B cell (primary cell): Measurements from ENCODE around the gene PNKD. TPM values are rescaled to one million over a fixed set of nuclear protein-coding genes. Genes with fewer than 3 reads are reported as not detected.

Experiments used
- ATAC-seq: fragments of 200-7000 bp; cut with Tn5 transposase; one replicate; pipeline ENCODE4 v1.10.0; 2021; ENCODE audit warnings: low read depth, mild to moderate bottlenecking, moderate number of reproducible peaks, moderate library complexity
- CTCF ChIA-PET: fragments of 350-600 bp; sonication (Branson Sonifier 250); formaldehyde crosslinking; loops from one replicate; lab custom pipeline; 2021; ENCODE audit warnings: antibody characterized with exemption, inconsistent platforms; lab: Charles Lee
- POLR2A ChIA-PET: fragments of 350-600 bp; sonication (Branson Sonifier 250); formaldehyde crosslinking; loops from one replicate; lab custom pipeline; 2021; ENCODE audit warnings: antibody characterized with exemption; lab: Charles Lee
- DNase-seq: peaks from one replicate; pipeline ENCODE4 v3.0.0; 2013
- H2AFZ ChIP-seq: 2 replicates; pipeline ENCODE4 v1.6.1; 2012; ENCODE audit warnings: mild to moderate bottlenecking, low read depth, low read length; ENCODE audit not compliant: insufficient read depth, poor library complexity, severe bottlenecking
- H3K27ac ChIP-seq, 2 donors: 1 replicate in 1 of 2; 2 replicates in 1 of 2; pipeline ENCODE4 v1.5.1; 2012 to 2013; ENCODE audit warnings: low read length in 2 of 2, mild to moderate bottlenecking in 2 of 2, moderate library complexity in 1 of 2
- H3K27me3 ChIP-seq, 4 experiments: fragments of 200-600 bp in 1 of 4; sonication (generic) in 1 of 4; replicated peaks in 1 of 4; 1 replicate in 2 of 4; 2 replicates in 2 of 4; pipeline versions ENCODE4 v1.6.1 to v1.7.0; 2013 to 2016; ENCODE audit warnings: low read length in 3 of 4, mild to moderate bottlenecking in 2 of 4, mixed read lengths in 1 of 4, moderate library complexity in 1 of 4; ENCODE audit not compliant: insufficient read depth in 4 of 4, control insufficient read depth in 3 of 4; ENCODE audit errors: control extremely low read depth in 1 of 4
- H3K36me3 ChIP-seq, 2 experiments: replicated peaks in 1 of 2; 1 replicate in 1 of 2; 2 replicates in 1 of 2; pipeline versions ENCODE4 v1.6.1 to v1.7.1; 2013; ENCODE audit warnings: low read length in 1 of 2; ENCODE audit not compliant: insufficient read depth in 2 of 2, control insufficient read depth in 1 of 2; ENCODE audit errors: control extremely low read depth in 1 of 2, extremely low read depth in 1 of 2
- H3K4me1 ChIP-seq, 2 donors: fragments of 200-600 bp in 1 of 2; sonication (generic) in 1 of 2; 1 replicate in 1 of 2; 2 replicates in 1 of 2; pipeline versions ENCODE4 v1.5.1 to v1.6.1; 2013 to 2017; ENCODE audit warnings: low read length in 2 of 2; ENCODE audit not compliant: control insufficient read depth in 2 of 2, insufficient read depth in 2 of 2
- H3K4me2 ChIP-seq: replicated peaks from 2 replicates; pipeline ENCODE3; 2012; ENCODE audit warnings: mild to moderate bottlenecking, low read depth, low read length; ENCODE audit not compliant: poor library complexity, severe bottlenecking
- H3K4me3 ChIP-seq, 5 experiments: fragments of 200-600 bp in 1 of 5; sonication (generic) in 1 of 5; 1 replicate in 3 of 5; 2 replicates in 2 of 5; pipeline versions ENCODE4 v1.5.1 to v1.7.0; 2011 to 2016; ENCODE audit warnings: low read length in 4 of 5, mild to moderate bottlenecking in 4 of 5, low read depth in 2 of 5, control low read depth in 1 of 5, moderate library complexity in 1 of 5; ENCODE audit not compliant: insufficient read depth in 1 of 5; ENCODE audit errors: control extremely low read depth in 1 of 5, extremely low read depth in 1 of 5
- H3K79me2 ChIP-seq: fragments of 200-600 bp; sonication (generic); one replicate; pipeline ENCODE4 v1.6.0; 2016; ENCODE audit warnings: low read length; ENCODE audit not compliant: control insufficient read depth, insufficient read depth
- H3K9ac ChIP-seq: fragments of 200-600 bp; sonication (generic); 2 replicates; pipeline ENCODE4 v1.6.1; 2017; ENCODE audit warnings: mild to moderate bottlenecking, low read length, moderate library complexity
- H3K9me3 ChIP-seq, 3 donors: one replicate each; pipeline versions ENCODE4 v1.6.1 to v1.7.1; 2013; ENCODE audit warnings: low read length in 2 of 3; ENCODE audit not compliant: control insufficient read depth in 2 of 3, insufficient read depth in 1 of 3; ENCODE audit errors: control extremely low read depth in 1 of 3
- H4K20me1 ChIP-seq: 2 replicates; pipeline ENCODE4 v1.6.0; 2012; ENCODE audit warnings: mild to moderate bottlenecking, low read length; ENCODE audit not compliant: insufficient read depth, control insufficient read depth, poor library complexity, severe bottlenecking
- H3K27ac Mint-ChIP-seq: one replicate; pipeline ENCODE4 v1.8.0; 2021; ENCODE audit warnings: mixed read lengths
- H3K27me3 Mint-ChIP-seq: one replicate; pipeline ENCODE4 v1.8.0; 2021; ENCODE audit warnings: mixed read lengths
- H3K4me1 Mint-ChIP-seq: one replicate; pipeline ENCODE4 v1.8.0; 2021; ENCODE audit warnings: mixed read lengths
- H3K4me3 Mint-ChIP-seq: one replicate; pipeline ENCODE4 v1.8.0; 2021; ENCODE audit warnings: mixed read lengths
- H3K9me3 Mint-ChIP-seq: one replicate; pipeline ENCODE4 v1.8.0; 2022; ENCODE audit warnings: mixed read lengths; ENCODE audit not compliant: insufficient read depth
- EZH2 ChIP-seq: IDR thresholded peaks from 2 replicates; pipeline ENCODE4 v1.6.1; 2012; ENCODE audit warnings: borderline replicate concordance, low read depth, mild to moderate bottlenecking, moderate library complexity, low read length; ENCODE audit not compliant: insufficient read depth, poor library complexity, severe bottlenecking
- WGBS: methylation state at CpG from one replicate; pipeline ENCODE4 v1.1.5; 2013; ENCODE audit warnings: missing lambda C conversion rate; ENCODE audit not compliant: insufficient coverage; 5-methylcytosine and 5-hydroxymethylcytosine counted together
- intact Hi-C: fragments of 100-400 bp; cut with micrococcal nuclease; formaldehyde crosslinking; loops from one replicate; pipeline ENCODE4 v1.10.0; 2022
- polyA plus RNA-seq: library from polyadenylated mRNA; depleted of rRNA; stranded (reverse); fragments of >200 nt; gene quantifications from 2 replicates; pipeline ENCODE4 v1.2.3, GENCODE V29; 2012
- total RNA-seq, 2 donors: library from RNA; stranded (reverse); fragments of 120-200 nt in 1 of 2; gene quantifications; 1 replicate in 1 of 2; 2 replicates in 1 of 2; pipeline versions ENCODE4 v1.2.3 to v1.2.4, GENCODE V29; 2013 to 2022
- TF ChIP-seq, protein P1 (sequence below): fragments of 200-600 bp; IDR thresholded peaks from one replicate; pipeline ENCODE4 v1.8.0; 2022; ENCODE audit warnings: antibody characterized with exemption, mild to moderate bottlenecking

The PNKD gene
- total and polyA plus RNA-seq, 2 donors (not counting 1 experiment from before 2014, with no cell fraction given) = 29.7 to 55.8 TPM

DNA sequence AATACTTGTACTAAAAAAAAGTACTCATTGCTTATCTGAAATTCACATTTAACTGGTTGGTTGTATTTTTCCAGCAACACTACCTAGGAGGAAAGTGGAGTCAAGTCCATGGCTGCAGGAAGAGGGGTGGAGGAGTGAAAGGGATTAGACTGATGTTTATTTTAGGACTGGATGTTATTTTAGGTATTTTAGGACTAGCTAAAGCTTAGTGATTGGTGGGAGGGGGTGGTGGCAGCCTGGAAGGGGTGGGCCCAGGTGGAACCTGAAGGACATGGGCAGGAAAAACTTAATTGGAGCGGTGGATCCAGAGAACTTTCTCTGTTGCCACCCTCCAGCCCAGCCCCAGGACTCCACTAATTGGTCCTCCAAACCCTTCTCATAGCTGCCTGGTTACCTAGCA lies 25.9 kb downstream of the PNKD start:
- Mint-ChIP-seq H3K9me3 (no peaks in the 10 kb centered on the region), H3K27ac (no peak overlapping the region), H3K4me1 (peaks cover 31% of the 10 kb centered on the region), H3K4me3 (no peak overlapping the region), H3K27me3 (no peaks in the 10 kb centered on the region)
- no peaks in the 10 kb centered on the region for H3K36me3 ChIP-seq
- 89% methylated on average over 1 of the region's 1 CpG for WGBS
- no peak overlapping the region for H3K27ac ChIP-seq
- peaks cover 26 to 35% of the 10 kb centered on the region in 2 donors for H3K4me1 ChIP-seq
- ATAC-seq (no peak), DNase-seq (peak; percentile 1)
- no peak overlapping the region for H3K4me2 ChIP-seq
- no peaks in the 10 kb centered on the region for H3K9me3 ChIP-seq
- H4K20me1 ChIP-seq = no peaks in the 10 kb centered on the region
- no peak overlapping the region for H3K4me3 ChIP-seq
- no peak overlapping the region for H3K9ac ChIP-seq
- H3K79me2 ChIP-seq = peaks cover 33% of the 10 kb centered on the region
- H2AFZ ChIP-seq = no peak overlapping the region
- ChIA-PET CTCF (interaction anchor here (0.9 to 15.5 kb wide), 6 partner anchors 9 to 101 kb away, joined by 3 to 331 read pairs (median 8); partner anchors contain the start of genes AAMP, CATIP and PNKD), POLR2A (interaction anchor here (2.6 kb wide), 1 partner anchor 10 kb away, joined by 6 read pairs; no protein-coding TSS in a partner anchor)
- TF ChIP-seq, protein P1, sequence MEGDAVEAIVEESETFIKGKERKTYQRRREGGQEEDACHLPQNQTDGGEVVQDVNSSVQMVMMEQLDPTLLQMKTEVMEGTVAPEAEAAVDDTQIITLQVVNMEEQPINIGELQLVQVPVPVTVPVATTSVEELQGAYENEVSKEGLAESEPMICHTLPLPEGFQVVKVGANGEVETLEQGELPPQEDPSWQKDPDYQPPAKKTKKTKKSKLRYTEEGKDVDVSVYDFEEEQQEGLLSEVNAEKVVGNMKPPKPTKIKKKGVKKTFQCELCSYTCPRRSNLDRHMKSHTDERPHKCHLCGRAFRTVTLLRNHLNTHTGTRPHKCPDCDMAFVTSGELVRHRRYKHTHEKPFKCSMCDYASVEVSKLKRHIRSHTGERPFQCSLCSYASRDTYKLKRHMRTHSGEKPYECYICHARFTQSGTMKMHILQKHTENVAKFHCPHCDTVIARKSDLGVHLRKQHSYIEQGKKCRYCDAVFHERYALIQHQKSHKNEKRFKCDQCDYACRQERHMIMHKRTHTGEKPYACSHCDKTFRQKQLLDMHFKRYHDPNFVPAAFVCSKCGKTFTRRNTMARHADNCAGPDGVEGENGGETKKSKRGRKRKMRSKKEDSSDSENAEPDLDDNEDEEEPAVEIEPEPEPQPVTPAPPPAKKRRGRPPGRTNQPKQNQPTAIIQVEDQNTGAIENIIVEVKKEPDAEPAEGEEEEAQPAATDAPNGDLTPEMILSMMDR = no peak
- TF ChIP-seq EZH2 = no peak
- H3K27me3 ChIP-seq = no peaks in the 10 kb centered on the region
- intact Hi-C loops = no loop called here

DNA sequence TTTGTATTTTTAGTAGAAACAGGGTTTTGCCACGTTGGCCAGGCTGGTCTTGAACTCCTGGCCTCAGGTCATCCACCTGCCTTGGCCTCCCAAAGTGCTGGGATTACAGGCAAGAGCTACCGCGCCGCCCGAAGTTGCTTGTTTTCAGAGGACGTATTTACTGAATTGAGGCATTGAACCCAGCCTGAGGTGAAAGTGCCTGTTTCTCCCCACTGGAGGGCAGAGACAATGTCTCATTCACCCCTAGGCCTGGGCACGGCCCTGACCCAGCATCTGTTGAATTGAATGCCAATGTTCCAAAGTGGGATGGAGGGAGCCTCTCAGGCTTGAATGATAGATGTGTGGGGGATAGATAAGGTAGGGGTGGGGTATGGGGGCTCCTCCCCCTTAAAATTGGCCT lies 26.5 kb downstream of the PNKD start:
- no peaks in the 10 kb centered on the region for H3K27me3 Mint-ChIP-seq
- no peak overlapping the region for H3K27ac Mint-ChIP-seq
- H3K4me3 Mint-ChIP-seq = no peak overlapping the region
- H3K27ac ChIP-seq = no peak overlapping the region
- H4K20me1 ChIP-seq = no peaks in the 10 kb centered on the region
- intact Hi-C loops = no loop called here
- H3K27me3 ChIP-seq = no peaks in the 10 kb centered on the region
- H2AFZ ChIP-seq = no peak overlapping the region
- no peaks in the 10 kb centered on the region for H3K36me3 ChIP-seq
- H3K4me3 ChIP-seq = no peak overlapping the region
- H3K4me2 ChIP-seq = no peak overlapping the region
- ATAC-seq = no peak
- H3K9ac ChIP-seq = no peak overlapping the region
- H3K9me3 Mint-ChIP-seq = no peaks in the 10 kb centered on the region
- no peaks in the 10 kb centered on the region for H3K9me3 ChIP-seq
- ChIA-PET POLR2A (interaction anchor here (2.6 kb wide), 1 partner anchor 10 kb away, joined by 6 read pairs; no protein-coding TSS in a partner anchor), CTCF (interaction anchor here (0.9 to 15.5 kb wide), 3 partner anchors 10 to 60 kb away, joined by 5 to 331 read pairs (median 28); partner anchors contain the start of genes AAMP, CATIP and PNKD)
- peaks cover 22 to 32% of the 10 kb centered on the region in 2 donors for H3K4me1 ChIP-seq
- WGBS = 94% methylated on average over 6 of the region's 7 CpGs
- H3K79me2 ChIP-seq = peaks cover 26% of the 10 kb centered on the region
- TF ChIP-seq, protein P1 = no peak
- TF ChIP-seq EZH2 = no peak
- peaks cover 31% of the 10 kb centered on the region for H3K4me1 Mint-ChIP-seq
- DNase-seq = no peak
